Measurements from ENCODE around the gene ZNF292.
"Not testable (repeated sequence)": the region's sequence is repeated elsewhere in the genome, so short reads cannot be mapped to it uniquely, and the experiment has no call there.

ZNF292 gene

GRCh38 chr6:87122477-87122876 lies 32.9 kb upstream of the ZNF292 start:
- no peak for DNase-seq (ENCODE audit: low read depth)
- H3K4me3 ChIP-seq (ENCODE audit: low read depth, low read length): no peak overlapping the region
- no peak for TF ChIP-seq CTCF (IDR thresholded peaks at IDR 0.05; ENCODE audit: insufficient read depth, low read depth, low read length, missing control alignments)

GRCh38 chr6:87124074-87124473 lies 31.3 kb upstream of the ZNF292 start:
- TF ChIP-seq CTCF (IDR thresholded peaks at IDR 0.05; ENCODE audit: insufficient read depth, low read depth, low read length, missing control alignments): no peak
- H3K4me3 ChIP-seq (ENCODE audit: low read depth, low read length): no peak overlapping the region
- peak; percentile 27 for DNase-seq (ENCODE audit: low read depth)

DNA sequence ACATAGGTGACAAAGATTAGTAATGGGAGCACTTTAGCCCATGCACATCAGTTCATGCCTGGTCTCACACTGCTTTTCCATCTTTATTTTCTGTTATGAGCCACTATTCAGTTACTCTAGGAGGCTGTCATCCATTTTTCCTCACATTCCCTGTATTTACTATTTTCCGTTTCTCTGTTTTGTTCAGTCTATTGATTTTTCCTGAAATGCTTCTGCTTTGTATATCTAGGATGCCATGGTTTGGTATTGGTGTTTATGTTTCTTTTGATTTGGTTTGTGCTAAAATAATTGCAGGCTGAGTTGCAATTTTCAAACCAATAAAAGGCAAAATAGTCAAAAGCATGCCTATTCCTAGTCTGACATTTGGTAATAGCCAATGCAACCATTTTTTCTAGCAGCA lies 28.9 kb upstream of the ZNF292 start:
- TF ChIP-seq CTCF (IDR thresholded peaks at IDR 0.05; ENCODE audit: insufficient read depth, low read depth, low read length, missing control alignments): no peak
- DNase-seq (ENCODE audit: low read depth): no peak

GRCh38 chr6:87127737-87128136 lies 27.6 kb upstream of the ZNF292 start:
- DNase-seq (ENCODE audit: low read depth): no peak
- no peak for TF ChIP-seq CTCF (IDR thresholded peaks at IDR 0.05; ENCODE audit: insufficient read depth, low read depth, low read length, missing control alignments)
- no peak overlapping the region for H3K4me3 ChIP-seq (ENCODE audit: low read depth, low read length)

More for the DNA sequence above, 28.9 kb upstream of the ZNF292 start:
- no peak overlapping the region for H3K4me3 ChIP-seq (ENCODE audit: low read depth, low read length)

GRCh38 chr6:87136963-87137362 lies 18.4 kb upstream of the ZNF292 start:
- TF ChIP-seq CTCF (IDR thresholded peaks at IDR 0.05; ENCODE audit: insufficient read depth, low read depth, low read length, missing control alignments): no peak
- no peak overlapping the region for H3K4me3 ChIP-seq (ENCODE audit: low read depth, low read length)
- DNase-seq (ENCODE audit: low read depth): no peak

DNA sequence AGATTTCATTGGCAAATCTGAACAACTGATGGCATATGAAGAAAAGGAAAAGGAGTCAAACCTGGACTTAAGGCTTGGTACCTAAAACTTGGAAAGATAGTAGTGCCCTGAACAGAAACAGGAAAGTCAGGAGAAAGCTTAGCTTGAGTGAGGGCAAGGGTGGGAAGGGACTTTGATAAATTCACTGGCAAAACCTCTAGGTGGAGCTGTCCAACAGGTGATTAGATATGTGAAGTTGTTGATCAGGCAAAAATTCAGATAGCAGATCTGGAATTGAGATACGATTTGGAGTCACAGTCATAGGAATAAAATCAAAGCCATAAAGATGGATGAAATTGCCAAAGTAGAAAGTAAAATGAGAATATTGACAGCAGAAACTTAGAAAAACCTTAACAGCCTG lies 16.1 kb upstream of the ZNF292 start:
- DNase-seq (ENCODE audit: low read depth): peak; percentile 76
- no peak overlapping the region for H3K4me3 ChIP-seq (ENCODE audit: low read depth, low read length)
- TF ChIP-seq CTCF (IDR thresholded peaks at IDR 0.05; ENCODE audit: insufficient read depth, low read depth, low read length, missing control alignments): peak; percentile 63

GRCh38 chr6:87139927-87140326 lies 15.4 kb upstream of the ZNF292 start:
- not testable (repeated sequence) for DNase-seq (ENCODE audit: low read depth); H3K4me3 ChIP-seq (ENCODE audit: low read depth, low read length)

Measured in GM12865 (cell line).